HG02678 (cell line): ENCODE measurements around the gene TMEM123.

Experiments used
- ATAC-seq: cut with Tn5 transposase; IDR thresholded peaks from one replicate; pipeline ENCODE4 v1.9.1; 2021; ENCODE audit warnings: mild to moderate bottlenecking, moderate library complexity; ENCODE audit not compliant: unreplicated experiment

TMEM123 gene

DNA sequence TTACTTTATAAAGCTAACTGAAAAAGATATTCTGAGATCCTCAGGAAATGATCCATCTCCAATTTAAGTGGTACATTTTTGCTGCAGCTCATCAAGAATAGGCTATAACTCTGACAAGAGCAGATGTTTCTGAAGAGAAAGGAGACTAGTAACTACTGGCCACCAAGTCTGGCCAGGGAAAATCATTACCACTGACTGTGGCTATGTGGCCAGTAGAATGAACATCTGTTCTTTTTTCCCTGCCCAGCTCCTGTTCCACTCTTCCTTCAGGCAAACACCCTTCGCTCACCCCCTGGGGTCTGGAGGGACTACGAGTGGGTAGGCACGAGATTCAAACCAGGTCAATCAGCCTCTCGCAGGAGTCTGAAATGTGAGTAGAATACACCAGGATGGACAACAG lies 23.9 kb downstream of the TMEM123 start:
- no peak for ATAC-seq

DNA sequence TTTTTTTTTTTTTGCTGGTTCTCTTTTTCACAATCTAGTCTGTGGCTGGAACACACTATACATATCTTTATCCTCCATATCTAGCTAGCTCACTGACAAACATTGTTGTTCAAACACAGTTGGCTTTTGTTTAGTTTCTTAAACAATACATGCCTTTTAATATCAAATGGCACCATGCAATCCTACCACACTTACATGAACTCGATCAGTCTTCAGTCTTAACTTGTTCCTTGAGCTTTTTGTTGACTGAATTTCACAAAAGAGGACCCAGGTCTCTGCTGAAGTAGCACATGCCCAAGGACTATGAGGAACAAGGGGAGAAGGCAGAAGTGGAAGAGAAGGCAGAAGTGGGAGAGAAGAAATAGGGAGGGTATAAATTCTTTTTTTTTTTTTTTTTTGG lies 25.5 kb downstream of the TMEM123 start:
- no peak for ATAC-seq

DNA sequence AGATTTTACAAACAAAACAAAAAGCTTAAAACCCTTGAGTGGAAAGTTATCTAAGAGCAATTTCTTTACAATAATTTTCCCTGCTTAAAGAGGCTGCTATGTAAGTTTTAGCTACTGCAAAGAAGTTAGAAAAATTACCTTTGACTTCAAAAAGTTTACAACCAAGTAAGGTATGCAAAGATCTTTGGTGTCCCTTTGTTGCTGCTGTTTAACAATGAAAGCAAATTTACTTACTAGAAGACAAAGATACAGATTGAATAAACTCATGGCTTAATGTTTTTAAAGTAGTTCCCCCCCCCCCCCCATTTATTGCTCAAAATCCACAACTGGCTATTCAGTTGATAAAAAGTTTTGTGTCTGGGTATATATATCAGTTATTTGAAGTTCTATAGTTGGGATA lies 26.0 kb downstream of the TMEM123 start:
- ATAC-seq, result no peak

- ATAC-seq, result no peak
These were observed 26.6 kb downstream of the TMEM123 start for GRCh38 chr11:102426000-102426399.

GRCh38 chr11:102423936-102424335 lies 28.6 kb downstream of the TMEM123 start:
- no peak for ATAC-seq

GRCh38 chr11:102422817-102423712 lies 29.5 kb downstream of the TMEM123 start:
- ATAC-seq, result no peak

DNA sequence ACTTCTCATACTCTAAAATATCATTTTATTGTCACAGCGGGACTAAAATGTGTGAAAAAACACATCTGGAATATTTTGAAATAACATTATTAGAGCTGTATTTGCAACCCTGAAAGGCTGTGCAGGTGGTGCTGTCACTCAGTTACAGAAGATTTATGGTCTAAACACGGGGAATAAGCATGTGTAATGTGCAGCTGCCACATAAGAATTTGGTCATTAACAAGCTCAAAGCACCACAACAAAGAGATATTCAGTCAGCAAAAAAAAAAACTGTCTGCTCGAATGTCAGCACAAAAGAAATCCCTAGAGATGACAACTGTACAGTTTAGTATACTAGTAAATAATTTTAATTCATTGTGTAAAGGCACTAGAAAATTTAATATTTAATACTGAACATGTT lies 31.3 kb downstream of the TMEM123 start:
- no peak for ATAC-seq

DNA sequence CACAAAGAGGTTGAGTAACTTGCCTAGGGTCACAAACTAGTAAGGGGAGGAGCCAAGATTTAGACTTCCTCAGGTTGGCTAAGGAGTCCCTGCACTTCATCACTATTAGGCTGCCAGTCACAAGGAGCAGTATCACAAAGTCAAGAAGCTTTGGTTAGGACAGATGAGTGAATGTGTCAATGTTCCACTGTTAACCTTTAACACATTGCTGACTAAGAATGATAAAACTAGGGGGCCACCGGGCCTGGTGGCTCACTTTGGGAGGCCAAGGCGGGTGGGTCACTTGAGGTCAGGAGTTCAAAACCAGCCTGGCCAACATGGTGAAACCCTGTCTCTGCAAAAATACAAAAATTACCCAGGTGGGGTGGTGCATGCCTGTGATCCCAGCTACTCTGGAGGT lies 32.0 kb downstream of the TMEM123 start:
- ATAC-seq, result peak; percentile 87

GRCh38 chr11:102419181-102419580 lies 33.4 kb downstream of the TMEM123 start:
- no peak for ATAC-seq

DNA sequence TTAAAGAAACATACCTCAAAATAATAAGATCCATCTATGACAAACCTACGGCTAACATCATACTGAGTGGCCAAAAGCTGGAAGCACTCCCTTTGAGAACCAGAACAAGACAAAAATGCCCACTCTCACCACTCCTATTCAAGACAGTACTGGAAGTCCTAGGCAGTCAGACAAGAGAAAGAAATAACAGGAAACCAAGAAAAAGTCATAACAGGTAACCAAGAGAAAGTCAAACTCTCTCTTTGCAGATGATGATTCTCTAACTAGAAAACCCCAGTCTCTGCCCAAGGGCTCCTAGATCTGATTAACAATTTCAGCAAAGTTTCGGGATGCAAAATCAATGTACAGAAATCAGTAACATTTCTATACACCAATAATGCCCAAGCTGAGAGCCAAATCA lies 35.6 kb downstream of the TMEM123 start:
- no peak for ATAC-seq

DNA sequence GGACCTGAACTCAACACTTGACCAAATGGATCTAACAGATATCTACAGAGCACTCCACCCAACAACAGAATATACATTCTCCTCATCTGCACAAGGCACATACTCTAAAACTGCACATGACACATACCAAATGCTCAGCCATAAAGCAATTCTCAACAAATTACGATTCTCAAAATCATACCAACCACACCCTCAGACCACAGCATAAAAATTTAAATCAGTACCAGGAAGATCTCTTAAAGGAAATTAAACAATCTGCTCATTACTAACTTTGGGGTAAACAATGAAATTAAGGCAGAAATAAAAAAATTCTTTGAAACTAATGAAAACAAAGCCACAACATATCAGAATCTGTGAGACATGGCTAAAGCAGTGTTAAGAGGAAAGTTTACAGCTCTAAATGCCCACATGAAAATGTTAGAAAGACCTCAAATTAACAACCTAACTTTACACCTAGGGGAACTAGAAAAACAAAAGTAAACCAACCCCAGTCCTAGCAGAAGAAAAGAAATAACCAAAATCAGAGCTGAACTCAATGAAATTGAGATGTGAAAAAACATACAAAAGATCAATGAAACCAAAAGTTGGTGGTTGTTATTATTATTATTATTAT lies 37.2 kb downstream of the TMEM123 start:
- no peak for ATAC-seq

GRCh38 chr11:102414559-102414958 lies 38.0 kb downstream of the TMEM123 start:
- no peak for ATAC-seq

- ATAC-seq, result no peak
These were observed 39.1 kb downstream of the TMEM123 start for GRCh38 chr11:102413497-102413896.

DNA sequence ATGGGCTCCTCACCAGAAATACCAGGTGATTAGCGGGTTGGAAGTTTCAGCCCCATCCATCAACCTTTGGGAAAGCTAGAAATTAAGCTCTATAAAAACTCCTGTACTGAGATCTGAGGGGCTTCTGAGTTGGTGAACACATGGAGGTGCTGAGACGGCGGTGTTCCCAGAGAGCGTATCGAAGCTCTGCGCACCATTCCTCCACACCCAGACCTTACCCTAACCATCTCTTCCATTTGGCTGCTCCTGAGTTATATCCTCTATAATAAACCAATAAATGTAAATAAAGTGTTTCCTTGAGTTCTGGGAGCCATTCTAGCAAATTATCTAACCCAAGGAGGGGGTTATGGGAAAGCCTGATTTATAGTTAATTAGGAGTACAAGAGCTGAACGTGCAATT lies 41.4 kb downstream of the TMEM123 start:
- ATAC-seq, result no peak

GRCh38 chr11:102410382-102410784 lies 42.2 kb downstream of the TMEM123 start:
- no peak for ATAC-seq

- ATAC-seq, result no peak
These were observed 44.2 kb downstream of the TMEM123 start for GRCh38 chr11:102408339-102408738.

DNA sequence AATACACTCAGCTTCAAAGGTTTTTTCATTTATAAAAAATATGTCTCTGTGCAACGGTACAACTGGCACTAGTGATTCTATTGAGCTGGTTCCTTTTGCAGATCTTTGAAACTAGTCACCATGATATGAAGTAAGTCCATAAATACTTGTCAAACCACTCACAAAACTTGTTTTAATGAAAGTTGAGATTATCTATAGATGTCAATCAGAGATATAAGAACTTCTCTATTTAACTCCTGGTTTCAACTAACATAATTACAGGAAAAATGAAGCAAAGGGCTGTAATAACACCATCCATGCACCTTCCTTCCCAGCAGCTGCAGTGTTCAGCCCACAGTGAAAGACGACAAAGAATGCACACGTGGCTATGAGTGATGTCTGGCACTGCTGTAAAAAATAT lies 44.7 kb downstream of the TMEM123 start:
- ATAC-seq, result no peak

- ATAC-seq, result no peak
These were observed 46.5 kb downstream of the TMEM123 start for GRCh38 chr11:102406099-102406498.

DNA sequence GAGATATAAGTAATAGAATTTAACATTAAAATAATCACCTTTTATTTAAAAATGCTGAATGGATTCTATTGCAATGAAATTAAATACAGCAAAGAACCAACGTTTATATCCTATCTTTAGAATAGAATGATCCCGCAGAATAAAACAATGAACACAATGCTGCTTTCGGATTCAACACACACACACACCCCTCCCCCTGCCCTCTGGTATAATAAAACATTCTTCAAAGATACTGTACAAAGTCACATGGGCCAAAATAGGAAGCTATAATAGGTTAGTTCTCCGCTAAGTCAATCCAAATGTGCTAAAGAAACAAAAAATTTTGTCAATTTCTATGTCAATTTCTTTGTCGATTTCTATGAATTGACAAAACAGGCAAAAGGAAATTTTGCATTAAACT lies 47.1 kb downstream of the TMEM123 start:
- no peak for ATAC-seq

DNA sequence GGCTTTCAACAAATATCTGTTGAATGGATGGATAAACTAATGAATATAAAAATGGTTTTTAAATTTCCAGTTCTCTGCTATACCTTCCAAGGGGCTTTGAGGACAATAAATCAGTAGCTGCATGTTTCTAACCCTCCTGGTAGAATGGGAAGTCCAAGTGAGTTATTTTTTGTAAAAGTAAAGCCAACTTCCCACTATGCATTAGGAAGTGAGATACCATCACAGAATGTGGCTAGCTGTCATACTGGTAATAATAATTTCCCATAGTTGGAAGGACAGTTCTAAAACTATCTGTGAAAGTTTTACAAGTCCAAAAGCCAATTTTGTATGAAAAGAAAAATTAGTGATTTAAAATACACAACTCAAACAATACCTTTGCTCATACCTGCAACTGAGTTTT lies 50.0 kb downstream of the TMEM123 start:
- ATAC-seq, result no peak

- no peak for ATAC-seq
These were observed 50.7 kb downstream of the TMEM123 start for GRCh38 chr11:102401905-102402304.

- ATAC-seq, result no peak
These were observed 52.0 kb downstream of the TMEM123 start for GRCh38 chr11:102400603-102401002.
